HFFc6 (cell line): ENCODE measurements around the gene EAPP. TPM values are rescaled to one million over a fixed set of nuclear protein-coding genes. Genes with fewer than 3 reads are reported as not detected.
"Not testable (repeated sequence)": the region's sequence is repeated elsewhere in the genome, so short reads cannot be mapped to it uniquely, and the experiment has no call there.

ENCODE experiments used
- DNase-seq: peaks from one replicate; pipeline ENCODE4 v3.0.0-alpha.2; 2018
- H3K27ac Mint-ChIP-seq: 2 replicates; pipeline ENCODE4 v1.8.0; 2020; ENCODE audit warnings: mild to moderate bottlenecking, mixed read lengths
- H3K27me3 Mint-ChIP-seq: 2 replicates; pipeline ENCODE4 v1.8.0; 2021; ENCODE audit warnings: mild to moderate bottlenecking, moderate library complexity, mixed read lengths; ENCODE audit not compliant: insufficient read depth
- H3K36me3 Mint-ChIP-seq: 2 replicates; pipeline ENCODE4 v1.8.0; 2021; ENCODE audit warnings: low read depth, mixed read lengths
- H3K4me1 Mint-ChIP-seq: 2 replicates; pipeline ENCODE4 v1.8.0; 2020; ENCODE audit warnings: low read depth, mixed read lengths
- H3K4me3 Mint-ChIP-seq: 2 replicates; pipeline ENCODE4 v1.8.0; 2020; ENCODE audit warnings: mild to moderate bottlenecking, moderate library complexity, mixed read lengths
- H3K9me3 Mint-ChIP-seq: 2 replicates; pipeline ENCODE4 v1.8.0; 2020; ENCODE audit warnings: mild to moderate bottlenecking, mixed read lengths
- total RNA-seq, 6 experiments: library from RNA; stranded (reverse); fragmentation: NEBNext Ultra II Directional; extraction: Animal tissue kit (Norgen Biotek cat#: 25700); gene quantifications; 2 replicates in 1 of 6; 3 replicates in 5 of 6; pipeline ENCODE4 v1.2.3, GENCODE V29; 2021
- TF ChIP-seq, protein P1 (sequence below): fragments of 200-600 bp; sonication (generic); IDR thresholded peaks from 2 replicates; pipeline ENCODE4 v1.5.0; 2021; ENCODE audit warnings: antibody characterized with exemption, mild to moderate bottlenecking

The EAPP gene
- total RNA-seq, 6 experiments from 2014 or later: 28.2 to 34.9 (median 30.4) TPM

DNA sequence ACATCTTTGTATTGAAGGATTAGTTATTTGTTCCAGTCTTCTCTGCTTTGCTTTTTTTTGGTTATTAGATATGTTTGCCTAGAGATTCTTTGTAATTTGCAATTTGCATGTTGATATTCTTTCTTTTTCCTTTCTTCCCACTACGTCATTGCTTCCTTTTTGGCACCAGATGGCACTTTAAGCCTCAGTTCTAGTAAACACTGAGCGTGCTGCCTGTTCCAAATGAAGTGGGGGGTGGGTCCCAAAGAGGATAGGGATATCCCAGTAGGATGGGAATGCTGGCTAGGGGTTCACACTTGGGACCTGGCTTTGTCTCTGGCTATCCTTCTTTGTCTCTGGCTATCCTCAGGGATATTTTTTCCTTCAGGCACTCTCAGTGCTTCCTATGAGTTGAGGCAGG lies 17.0 kb downstream of the EAPP start:
- TF ChIP-seq, protein P1, sequence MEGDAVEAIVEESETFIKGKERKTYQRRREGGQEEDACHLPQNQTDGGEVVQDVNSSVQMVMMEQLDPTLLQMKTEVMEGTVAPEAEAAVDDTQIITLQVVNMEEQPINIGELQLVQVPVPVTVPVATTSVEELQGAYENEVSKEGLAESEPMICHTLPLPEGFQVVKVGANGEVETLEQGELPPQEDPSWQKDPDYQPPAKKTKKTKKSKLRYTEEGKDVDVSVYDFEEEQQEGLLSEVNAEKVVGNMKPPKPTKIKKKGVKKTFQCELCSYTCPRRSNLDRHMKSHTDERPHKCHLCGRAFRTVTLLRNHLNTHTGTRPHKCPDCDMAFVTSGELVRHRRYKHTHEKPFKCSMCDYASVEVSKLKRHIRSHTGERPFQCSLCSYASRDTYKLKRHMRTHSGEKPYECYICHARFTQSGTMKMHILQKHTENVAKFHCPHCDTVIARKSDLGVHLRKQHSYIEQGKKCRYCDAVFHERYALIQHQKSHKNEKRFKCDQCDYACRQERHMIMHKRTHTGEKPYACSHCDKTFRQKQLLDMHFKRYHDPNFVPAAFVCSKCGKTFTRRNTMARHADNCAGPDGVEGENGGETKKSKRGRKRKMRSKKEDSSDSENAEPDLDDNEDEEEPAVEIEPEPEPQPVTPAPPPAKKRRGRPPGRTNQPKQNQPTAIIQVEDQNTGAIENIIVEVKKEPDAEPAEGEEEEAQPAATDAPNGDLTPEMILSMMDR: no peak
- no peak overlapping the region for H3K27ac Mint-ChIP-seq
- no peak overlapping the region for H3K4me3 Mint-ChIP-seq
- no peaks in the 10 kb centered on the region for H3K27me3 Mint-ChIP-seq
- H3K9me3 Mint-ChIP-seq: no peaks in the 10 kb centered on the region
- no peaks in the 10 kb centered on the region for H3K4me1 Mint-ChIP-seq
- DNase-seq: no peak
- peaks cover 45% of the 10 kb centered on the region for H3K36me3 Mint-ChIP-seq

- peaks cover 51% of the 10 kb centered on the region for H3K36me3 Mint-ChIP-seq
- H3K4me3 Mint-ChIP-seq, H3K27me3 Mint-ChIP-seq, H3K4me1 Mint-ChIP-seq, H3K27ac Mint-ChIP-seq, H3K9me3 Mint-ChIP-seq, DNase-seq: not testable (repeated sequence)
These were observed 18.4 kb downstream of the EAPP start for GRCh38 chr14:34521071-34521470.

DNA sequence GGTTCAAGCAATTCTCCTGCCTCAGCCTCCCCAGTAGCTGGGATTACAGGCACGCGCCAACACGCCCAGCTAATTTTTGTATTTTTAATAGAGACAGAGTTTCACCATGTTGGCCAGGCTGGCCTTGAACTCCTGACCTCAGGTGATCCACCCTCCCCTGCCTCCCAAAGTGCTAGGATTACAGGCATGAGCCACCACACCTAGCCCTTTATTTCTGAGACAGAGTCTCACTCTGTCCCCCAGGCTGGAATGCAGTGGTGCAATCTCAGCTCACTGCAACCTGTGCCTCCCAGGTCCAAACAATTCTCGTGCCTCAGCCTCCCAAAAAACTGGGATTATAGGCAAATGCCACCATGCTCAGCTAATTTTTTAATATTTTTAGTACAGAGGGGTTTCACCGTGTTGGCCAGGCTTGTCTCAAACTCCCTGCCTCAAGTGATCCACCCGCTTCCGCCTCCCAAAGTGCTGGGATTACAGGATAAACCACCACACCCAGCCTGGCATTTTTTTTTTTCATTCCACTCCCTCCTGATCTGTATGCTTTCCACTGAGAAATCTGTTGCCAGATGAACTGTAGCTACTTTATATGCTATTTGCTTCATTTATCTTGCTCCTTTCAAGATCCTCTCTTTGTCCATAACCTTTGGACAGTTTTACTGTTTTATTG lies 19.1 kb downstream of the EAPP start:
- not testable (repeated sequence) for H3K27ac Mint-ChIP-seq, H3K27me3 Mint-ChIP-seq, H3K9me3 Mint-ChIP-seq, H3K4me3 Mint-ChIP-seq, H3K4me1 Mint-ChIP-seq, DNase-seq
- peaks cover 50% of the 10 kb centered on the region for H3K36me3 Mint-ChIP-seq

GRCh38 chr14:34507884-34508283 lies 31.6 kb downstream of the EAPP start:
- Mint-ChIP-seq H3K27me3 (no peaks in the 10 kb centered on the region), H3K27ac (no peak overlapping the region), H3K4me3 (no peak overlapping the region), H3K4me1 (peaks cover 5% of the 10 kb centered on the region), H3K36me3 (no peaks in the 10 kb centered on the region), H3K9me3 (no peaks in the 10 kb centered on the region)
- TF ChIP-seq, protein P1: no peak
- no peak for DNase-seq

DNA sequence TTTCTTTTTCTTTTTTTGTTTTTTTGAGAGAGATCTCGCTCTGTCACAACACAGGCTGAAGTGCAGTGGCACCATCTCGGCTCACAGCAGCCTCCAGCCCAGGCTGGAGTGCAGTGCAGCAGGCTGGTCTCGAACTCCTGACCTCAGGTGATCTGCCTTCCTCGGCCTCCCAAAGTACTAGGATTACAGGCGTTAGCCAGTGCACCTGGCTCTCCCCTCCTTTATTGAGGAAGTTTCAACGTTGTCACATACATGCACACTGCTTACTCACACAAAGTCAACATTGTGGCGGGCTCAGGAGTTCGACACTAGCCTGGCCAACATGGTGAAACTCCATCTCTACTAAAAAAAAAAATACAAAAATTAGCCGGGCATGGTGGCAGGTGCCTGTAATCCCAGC lies 32.0 kb downstream of the EAPP start:
- H3K4me3 Mint-ChIP-seq: no peak overlapping the region
- DNase-seq: no peak
- H3K9me3 Mint-ChIP-seq: no peaks in the 10 kb centered on the region
- no peaks in the 10 kb centered on the region for H3K27me3 Mint-ChIP-seq
- no peak overlapping the region for H3K27ac Mint-ChIP-seq
- TF ChIP-seq, protein P1: no peak
- no peaks in the 10 kb centered on the region for H3K36me3 Mint-ChIP-seq
- H3K4me1 Mint-ChIP-seq: peaks cover 9% of the 10 kb centered on the region

DNA sequence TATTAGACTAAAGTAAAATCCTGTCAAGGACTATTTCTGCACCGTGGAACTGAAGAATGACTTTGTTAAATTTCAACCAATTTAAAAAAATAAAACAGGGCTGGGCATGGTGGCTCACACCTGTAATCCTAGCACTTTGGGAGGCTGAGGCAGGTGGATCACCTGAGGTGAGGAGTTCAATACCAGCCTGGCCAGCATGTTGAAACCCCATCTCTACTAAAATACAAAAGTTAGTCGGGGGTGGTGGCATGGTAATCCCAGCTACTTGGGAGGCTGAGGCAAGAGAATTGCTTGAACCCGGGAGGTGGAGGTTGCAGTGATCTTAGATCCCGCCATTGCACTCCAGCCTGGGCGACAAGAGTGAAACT lies 34.4 kb downstream of the EAPP start:
- H3K36me3 Mint-ChIP-seq, H3K27ac Mint-ChIP-seq, DNase-seq: not testable (repeated sequence)

DNA sequence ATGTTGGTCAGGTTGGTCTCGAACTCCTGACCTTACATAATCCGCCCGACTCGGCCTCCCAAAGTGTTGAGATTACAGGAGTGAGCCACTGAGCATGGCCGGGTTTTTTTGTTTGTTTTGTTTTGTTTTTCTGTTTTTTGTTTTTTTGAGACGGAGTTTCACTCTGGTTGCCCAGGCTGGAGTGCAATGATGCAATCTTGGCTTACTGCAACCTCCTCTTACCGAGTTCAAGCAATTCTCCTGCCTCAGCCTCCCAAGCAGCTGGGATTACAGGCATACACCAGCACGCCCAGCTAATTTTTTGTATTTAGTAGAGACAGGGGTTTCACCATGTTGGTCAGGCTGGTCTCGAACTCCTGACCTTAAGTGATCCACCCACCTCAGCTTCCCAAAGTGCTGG lies 35.5 kb downstream of the EAPP start:
- not testable (repeated sequence) for DNase-seq, H3K27me3 Mint-ChIP-seq, H3K4me3 Mint-ChIP-seq, H3K27ac Mint-ChIP-seq, H3K9me3 Mint-ChIP-seq, H3K36me3 Mint-ChIP-seq
- H3K4me1 Mint-ChIP-seq: peaks cover 21% of the 10 kb centered on the region

More for the DNA sequence above, 34.4 kb downstream of the EAPP start:
- H3K4me3 Mint-ChIP-seq, H3K9me3 Mint-ChIP-seq, H3K27me3 Mint-ChIP-seq: not testable (repeated sequence)
- peaks cover 20% of the 10 kb centered on the region for H3K4me1 Mint-ChIP-seq
